H9 (cell line): Measurements from ENCODE around the gene SH3RF3. TPM values are rescaled to one million over a fixed set of nuclear protein-coding genes. Genes with fewer than 3 reads are reported as not detected.

Source experiments
- DNase-seq: peaks from one replicate; pipeline ENCODE4 v3.0.0-alpha.2; 2017
- H2AFZ ChIP-seq: one replicate; pipeline ENCODE4 v1.6.1; 2013; ENCODE audit warnings: mild to moderate bottlenecking, low read length, control low read depth, moderate library complexity
- H2AK5ac ChIP-seq: 2 replicates; pipeline ENCODE4 v1.6.1; 2013; ENCODE audit warnings: low read length, control low read depth, mixed read lengths; ENCODE audit not compliant: insufficient read length
- H2BK120ac ChIP-seq: one replicate; pipeline ENCODE4 v1.6.1; 2013; ENCODE audit warnings: low read depth, mild to moderate bottlenecking, low read length, control low read depth, inconsistent platforms; ENCODE audit not compliant: poor library complexity, severe bottlenecking
- H2BK12ac ChIP-seq: 2 replicates; pipeline ENCODE4 v1.6.1; 2013; ENCODE audit warnings: low read length, control low read depth, mixed read lengths, low read depth; ENCODE audit not compliant: insufficient read length
- H2BK15ac ChIP-seq: 2 replicates; pipeline ENCODE4 v1.6.1; 2013; ENCODE audit warnings: low read depth, low read length, control low read depth
- H2BK20ac ChIP-seq: one replicate; pipeline ENCODE4 v1.6.1; 2013; ENCODE audit warnings: low read depth, mild to moderate bottlenecking, low read length, control low read depth, inconsistent platforms; ENCODE audit not compliant: poor library complexity, severe bottlenecking
- H2BK5ac ChIP-seq: 2 replicates; pipeline ENCODE4 v1.6.1; 2013; ENCODE audit warnings: low read length, control low read depth, mixed read lengths; ENCODE audit not compliant: insufficient read length
- H3K14ac ChIP-seq: 2 replicates; pipeline ENCODE4 v1.6.1; 2013; ENCODE audit warnings: low read length, control low read depth; ENCODE audit not compliant: insufficient read depth
- H3K18ac ChIP-seq: 2 replicates; pipeline ENCODE4 v1.6.1; 2013; ENCODE audit warnings: low read depth, mild to moderate bottlenecking, mixed read lengths, low read length, control low read depth; ENCODE audit not compliant: insufficient read length
- H3K23ac ChIP-seq: 2 replicates; pipeline ENCODE4 v1.6.1; 2013; ENCODE audit warnings: low read length, control low read depth, mixed read lengths, low read depth; ENCODE audit not compliant: insufficient read length
- H3K23me2 ChIP-seq: 2 replicates; pipeline ENCODE4 v1.6.1; 2013; ENCODE audit warnings: low read depth, mild to moderate bottlenecking, mixed read lengths, low read length, control low read depth; ENCODE audit not compliant: insufficient read length, poor library complexity, severe bottlenecking
- H3K27ac ChIP-seq: 2 replicates; pipeline ENCODE4 v1.5.1; 2013; ENCODE audit warnings: low read length, control low read depth, mixed read lengths, low read depth; ENCODE audit not compliant: insufficient read length
- H3K27me3 ChIP-seq: 2 replicates; pipeline ENCODE4 v1.6.1; 2013; ENCODE audit warnings: low read length, control low read depth, inconsistent platforms; ENCODE audit not compliant: insufficient read depth
- H3K4ac ChIP-seq: 2 replicates; pipeline ENCODE4 v1.6.1; 2013; ENCODE audit warnings: low read depth, mild to moderate bottlenecking, control low read depth, inconsistent platforms, low read length, moderate library complexity
- H3K4me1 ChIP-seq: 2 replicates; pipeline ENCODE4 v1.6.1; 2013; ENCODE audit warnings: low read length, control low read depth, inconsistent platforms; ENCODE audit not compliant: insufficient read depth
- H3K4me2 ChIP-seq: 2 replicates; pipeline ENCODE4 v1.6.1; 2013; ENCODE audit warnings: low read length, control low read depth, mixed read lengths; ENCODE audit not compliant: insufficient read length, insufficient read depth
- H3K56ac ChIP-seq: 2 replicates; pipeline ENCODE4 v1.6.1; 2013; ENCODE audit warnings: low read depth, mild to moderate bottlenecking, mixed read lengths, low read length, control low read depth; ENCODE audit not compliant: insufficient read length
- H3K79me1 ChIP-seq: 2 replicates; pipeline ENCODE4 v1.6.1; 2013; ENCODE audit warnings: low read depth, mild to moderate bottlenecking, moderate library complexity, low read length, control low read depth, inconsistent platforms; ENCODE audit not compliant: insufficient read depth, poor library complexity, severe bottlenecking
- H3K79me2 ChIP-seq: 2 replicates; pipeline ENCODE4 v1.6.1; 2013; ENCODE audit warnings: low read length, control low read depth, inconsistent platforms; ENCODE audit not compliant: insufficient read depth
- H3K9ac ChIP-seq: 2 replicates; pipeline ENCODE4 v1.6.1; 2013; ENCODE audit warnings: low read length, control low read depth, mixed read lengths; ENCODE audit not compliant: insufficient read length; ENCODE audit errors: extremely low read depth
- H3K9me3 ChIP-seq: one replicate; pipeline ENCODE4 v1.6.1; 2013; ENCODE audit warnings: low read depth, low read length, inconsistent platforms; ENCODE audit not compliant: control insufficient read depth
- H3T11ph ChIP-seq: one replicate; pipeline ENCODE4 v1.6.1; 2013; ENCODE audit warnings: mild to moderate bottlenecking, low read length, control low read depth, inconsistent platforms
- H4K20me1 ChIP-seq: one replicate; pipeline ENCODE4 v1.6.1; 2013; ENCODE audit not compliant: control insufficient read depth, insufficient read length, insufficient read depth
- H4K5ac ChIP-seq: 2 replicates; pipeline ENCODE4 v1.6.1; 2013; ENCODE audit warnings: low read depth, mild to moderate bottlenecking, mixed read lengths, low read length, control low read depth; ENCODE audit not compliant: insufficient read length
- H4K8ac ChIP-seq: replicated peaks from 2 replicates; pipeline ENCODE4 v1.6.1; 2013; ENCODE audit warnings: low read length, control low read depth, mixed read lengths, low read depth; ENCODE audit not compliant: insufficient read length
- H4K91ac ChIP-seq: 2 replicates; pipeline ENCODE4 v1.6.1; 2013; ENCODE audit warnings: low read depth, mild to moderate bottlenecking, moderate library complexity, mixed read lengths, low read length, control low read depth; ENCODE audit not compliant: insufficient read length
- H3K27ac Mint-ChIP-seq, 3 experiments: 2 replicates in 2 of 3; 3 replicates in 1 of 3; pipeline ENCODE4 v1.8.0; 2020 to 2021; ENCODE audit warnings: mixed read lengths in 3 of 3, mild to moderate bottlenecking in 1 of 3, moderate library complexity in 1 of 3
- H3K27me3 Mint-ChIP-seq: 2 replicates; pipeline ENCODE4 v1.8.0; 2021; ENCODE audit warnings: low read depth, mild to moderate bottlenecking, moderate library complexity, mixed read lengths
- H3K36me3 Mint-ChIP-seq, 3 experiments: 2 replicates in 2 of 3; 3 replicates in 1 of 3; pipeline ENCODE4 v1.8.0; 2020 to 2021; ENCODE audit warnings: low read depth in 3 of 3, mixed read lengths in 3 of 3; ENCODE audit not compliant: insufficient read depth in 1 of 3
- H3K4me1 Mint-ChIP-seq, 2 experiments: 2 replicates each; pipeline ENCODE4 v1.8.0; 2020; ENCODE audit warnings: mixed read lengths in 2 of 2
- H3K4me3 Mint-ChIP-seq, 2 experiments: 2 replicates in 1 of 2; 3 replicates in 1 of 2; pipeline ENCODE4 v1.8.0; 2020 to 2021; ENCODE audit warnings: mild to moderate bottlenecking in 2 of 2, mixed read lengths in 2 of 2, moderate library complexity in 1 of 2
- H3K9me3 Mint-ChIP-seq, 2 experiments: 2 replicates in 1 of 2; 3 replicates in 1 of 2; pipeline ENCODE4 v1.8.0; 2020; ENCODE audit warnings: mild to moderate bottlenecking in 2 of 2, mixed read lengths in 2 of 2, moderate library complexity in 1 of 2
- WGBS: extraction: QIAGEN DNeasy Blood & Tissue Kit; methylation state at CpG from one replicate; pipeline ENCODE4 v1.1.7; 2013; ENCODE audit warnings: missing lambda C conversion rate, low lambda C conversion rate, mixed read lengths; ENCODE audit not compliant: insufficient read length; ENCODE audit errors: extremely low coverage; 5-methylcytosine and 5-hydroxymethylcytosine counted together
- total RNA-seq: library from RNA; stranded (reverse); gene quantifications from 2 replicates; pipeline ENCODE4 v1.2.1, GENCODE V29; 2021
- TF ChIP-seq, protein P1 (sequence below): fragments of 200-600 bp; sonication (generic); conservative IDR thresholded peaks from 3 replicates; pipeline ENCODE4 v1.8.0; 2021; ENCODE audit warnings: antibody characterized with exemption, mild to moderate bottlenecking

Gene SH3RF3
- total RNA-seq, 1 experiment from 2014 or later, result 0.46 TPM

DNA sequence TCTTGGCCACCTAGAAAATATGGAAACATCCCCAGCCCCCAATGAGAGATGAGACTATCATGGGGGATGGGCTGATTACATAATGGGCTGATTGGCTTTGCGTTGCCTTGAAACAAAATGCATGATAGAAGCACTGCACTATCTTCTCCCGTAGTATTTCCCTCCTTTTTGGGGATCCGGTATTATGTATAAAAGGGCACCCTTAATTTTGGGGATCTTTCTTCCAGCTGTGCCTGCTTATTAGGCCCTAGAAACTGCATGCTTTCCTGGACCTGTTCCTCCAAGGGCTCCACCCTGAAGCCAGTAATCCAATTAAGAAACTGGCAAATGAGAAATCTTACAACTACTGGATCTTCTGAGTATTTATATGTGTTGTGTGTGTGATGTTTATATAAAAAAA, 34.9 kb upstream of the SH3RF3 start:
- Mint-ChIP-seq H3K27me3 (peaks cover 33% of the 10 kb centered on the region), H3K9me3 (peaks cover 37 to 54% of the 10 kb centered on the region in 2 experiments), H3K36me3 (peaks cover 8 to 14% (median 13%) of the 10 kb centered on the region in 3 experiments; a peak in 6 of 7 replicates), H3K4me3 (no peak overlapping the region), H3K27ac (no peak overlapping the region), H3K4me1 (peaks cover 2 to 8% of the 10 kb centered on the region in 2 experiments; a peak in 2 of 4 replicates)
- H4K5ac ChIP-seq, result no peak overlapping the region
- no peaks in the 10 kb centered on the region for H3K79me1 ChIP-seq
- no peak overlapping the region for H2BK15ac ChIP-seq
- no peak overlapping the region for H3K27ac ChIP-seq
- no peak overlapping the region for H2BK5ac ChIP-seq
- WGBS, result no CpG with 5 or more reads among the region's 3 CpGs
- H3K4me1 ChIP-seq, result no peaks in the 10 kb centered on the region
- no peak overlapping the region for H3K23ac ChIP-seq
- H2BK120ac ChIP-seq, result no peak overlapping the region
- H3K9ac ChIP-seq, result no peak overlapping the region
- H2BK12ac ChIP-seq, result no peak overlapping the region
- no peak overlapping the region for H3K4ac ChIP-seq
- no peak overlapping the region for H2BK20ac ChIP-seq
- H3K56ac ChIP-seq, result no peak overlapping the region
- no peak overlapping the region for H3T11ph ChIP-seq
- H2AK5ac ChIP-seq, result no peak overlapping the region
- no peak overlapping the region for H2AFZ ChIP-seq
- H4K91ac ChIP-seq, result no peak overlapping the region
- no peaks in the 10 kb centered on the region for H3K23me2 ChIP-seq
- H3K27me3 ChIP-seq, result peaks cover 5% of the 10 kb centered on the region; the same call in 1 of the 2 replicates
- TF ChIP-seq, protein P1, sequence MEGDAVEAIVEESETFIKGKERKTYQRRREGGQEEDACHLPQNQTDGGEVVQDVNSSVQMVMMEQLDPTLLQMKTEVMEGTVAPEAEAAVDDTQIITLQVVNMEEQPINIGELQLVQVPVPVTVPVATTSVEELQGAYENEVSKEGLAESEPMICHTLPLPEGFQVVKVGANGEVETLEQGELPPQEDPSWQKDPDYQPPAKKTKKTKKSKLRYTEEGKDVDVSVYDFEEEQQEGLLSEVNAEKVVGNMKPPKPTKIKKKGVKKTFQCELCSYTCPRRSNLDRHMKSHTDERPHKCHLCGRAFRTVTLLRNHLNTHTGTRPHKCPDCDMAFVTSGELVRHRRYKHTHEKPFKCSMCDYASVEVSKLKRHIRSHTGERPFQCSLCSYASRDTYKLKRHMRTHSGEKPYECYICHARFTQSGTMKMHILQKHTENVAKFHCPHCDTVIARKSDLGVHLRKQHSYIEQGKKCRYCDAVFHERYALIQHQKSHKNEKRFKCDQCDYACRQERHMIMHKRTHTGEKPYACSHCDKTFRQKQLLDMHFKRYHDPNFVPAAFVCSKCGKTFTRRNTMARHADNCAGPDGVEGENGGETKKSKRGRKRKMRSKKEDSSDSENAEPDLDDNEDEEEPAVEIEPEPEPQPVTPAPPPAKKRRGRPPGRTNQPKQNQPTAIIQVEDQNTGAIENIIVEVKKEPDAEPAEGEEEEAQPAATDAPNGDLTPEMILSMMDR, result no peak
- no peak overlapping the region for H3K14ac ChIP-seq
- H3K4me2 ChIP-seq, result no peak overlapping the region
- H3K18ac ChIP-seq, result no peak overlapping the region
- no peaks in the 10 kb centered on the region for H3K9me3 ChIP-seq
- no peaks in the 10 kb centered on the region for H3K79me2 ChIP-seq
- no peak for DNase-seq
- H4K8ac ChIP-seq, result no peak overlapping the region
- no peaks in the 10 kb centered on the region for H4K20me1 ChIP-seq
